Activated T-helper 1 cell treated with anti-CD3 and anti-CD28 coated beads, Interleukin-12 subunit alpha, Interleukin-12 subunit beta, Interleukin-2, Interleukin-4 antibody, amounts not matched to agents 30 ng/mL and 10 ng/mL and 1 ng/mL, durations not matched to agents 14 hours and 24 hours and 36 hours (primary cell): ENCODE results near the gene NUDCD3. TPM values are rescaled to one million over a fixed set of nuclear protein-coding genes. Genes with fewer than 3 reads are reported as not detected.

ENCODE experiments used
- DNase-seq: peaks from one replicate; pipeline ENCODE4 v3.0.0; 2021; ENCODE audit warnings: low spot score
- H3K27ac Mint-ChIP-seq: one replicate; pipeline ENCODE4 v1.8.0; 2021; ENCODE audit warnings: mild to moderate bottlenecking, mixed read lengths
- H3K27me3 Mint-ChIP-seq: one replicate; pipeline ENCODE4 v1.8.0; 2022; ENCODE audit warnings: mild to moderate bottlenecking, moderate library complexity, mixed read lengths; ENCODE audit not compliant: insufficient read depth
- H3K36me3 Mint-ChIP-seq: one replicate; pipeline ENCODE4 v1.8.0; 2021; ENCODE audit warnings: low read depth, mixed read lengths
- H3K4me1 Mint-ChIP-seq: one replicate; pipeline ENCODE4 v1.8.0; 2021; ENCODE audit warnings: low read depth, mixed read lengths
- H3K4me3 Mint-ChIP-seq: one replicate; pipeline ENCODE4 v1.8.0; 2021; ENCODE audit warnings: mild to moderate bottlenecking, moderate library complexity, mixed read lengths
- H3K9me3 Mint-ChIP-seq: one replicate; pipeline ENCODE4 v1.8.0; 2021; ENCODE audit warnings: mixed read lengths
- intact Hi-C: fragments of 100-400 bp; cut with micrococcal nuclease; formaldehyde crosslinking; loops from one replicate; pipeline ENCODE4 v1.15.1; 2024
- total RNA-seq: library from RNA; stranded (reverse); gene quantifications from 2 replicates; pipeline ENCODE4 v1.2.3, GENCODE V29; 2022

Gene NUDCD3
- total RNA-seq, 1 donor from 2014 or later, result 83.1 TPM

- Mint-ChIP-seq H3K27ac (no peak overlapping the region), H3K4me3 (no peak overlapping the region), H3K9me3 (no peaks in the 10 kb centered on the region), H3K27me3 (no peaks in the 10 kb centered on the region), H3K36me3 (peaks cover 17% of the 10 kb centered on the region), H3K4me1 (no peaks in the 10 kb centered on the region)
- intact Hi-C loops, result no loop called here
- DNase-seq, result no peak
Observed at GRCh38 chr7:44385434-44386138, 104.9 kb downstream of the NUDCD3 start.

- no peak overlapping the region for H3K4me3 Mint-ChIP-seq
- H3K9me3 Mint-ChIP-seq, result no peaks in the 10 kb centered on the region
- H3K27ac Mint-ChIP-seq, result no peak overlapping the region
- no peaks in the 10 kb centered on the region for H3K4me1 Mint-ChIP-seq
- H3K36me3 Mint-ChIP-seq, result peaks cover 14% of the 10 kb centered on the region
- DNase-seq, result no peak
- H3K27me3 Mint-ChIP-seq, result no peaks in the 10 kb centered on the region
- intact Hi-C loops, result no loop called here
Observed at GRCh38 chr7:44384586-44385433, 105.6 kb downstream of the NUDCD3 start.

GRCh38 chr7:44383566-44383965 lies 106.9 kb downstream of the NUDCD3 start:
- Mint-ChIP-seq H3K9me3 (no peaks in the 10 kb centered on the region), H3K4me1 (no peaks in the 10 kb centered on the region), H3K27ac (no peak overlapping the region), H3K4me3 (no peak overlapping the region), H3K36me3 (peaks cover 12% of the 10 kb centered on the region), H3K27me3 (no peaks in the 10 kb centered on the region)
- DNase-seq, result no peak
- intact Hi-C loops, result no loop called here

- Mint-ChIP-seq H3K4me3 (no peak overlapping the region), H3K36me3 (peaks cover 8% of the 10 kb centered on the region), H3K9me3 (no peaks in the 10 kb centered on the region), H3K27ac (no peak overlapping the region), H3K4me1 (no peaks in the 10 kb centered on the region), H3K27me3 (no peaks in the 10 kb centered on the region)
- intact Hi-C loops, result no loop called here
- DNase-seq, result no peak
Observed at GRCh38 chr7:44382459-44383265, 107.8 kb downstream of the NUDCD3 start.

GRCh38 chr7:44381494-44382220 lies 108.8 kb downstream of the NUDCD3 start:
- Mint-ChIP-seq H3K27me3 (no peaks in the 10 kb centered on the region), H3K4me1 (no peaks in the 10 kb centered on the region), H3K9me3 (no peaks in the 10 kb centered on the region), H3K27ac (no peak overlapping the region), H3K4me3 (no peak overlapping the region), H3K36me3 (peaks cover 8% of the 10 kb centered on the region)
- DNase-seq, result no peak
- intact Hi-C loops, result no loop called here

GRCh38 chr7:44380831-44381493 lies 109.5 kb downstream of the NUDCD3 start:
- Mint-ChIP-seq H3K27ac (no peak overlapping the region), H3K9me3 (no peaks in the 10 kb centered on the region), H3K4me1 (no peaks in the 10 kb centered on the region), H3K27me3 (no peaks in the 10 kb centered on the region), H3K36me3 (peaks cover 5% of the 10 kb centered on the region), H3K4me3 (no peak overlapping the region)
- intact Hi-C loops, result no loop called here
- no peak for DNase-seq

- no peak overlapping the region for H3K4me3 Mint-ChIP-seq
- no peak for DNase-seq
- H3K9me3 Mint-ChIP-seq, result no peaks in the 10 kb centered on the region
- H3K4me1 Mint-ChIP-seq, result no peaks in the 10 kb centered on the region
- intact Hi-C loops, result no loop called here
- peaks cover 4% of the 10 kb centered on the region for H3K36me3 Mint-ChIP-seq
- no peaks in the 10 kb centered on the region for H3K27me3 Mint-ChIP-seq
- no peak overlapping the region for H3K27ac Mint-ChIP-seq
Observed at GRCh38 chr7:44380189-44380830, 110.1 kb downstream of the NUDCD3 start.

- no peak overlapping the region for H3K4me3 Mint-ChIP-seq
- H3K4me1 Mint-ChIP-seq, result no peaks in the 10 kb centered on the region
- no peaks in the 10 kb centered on the region for H3K27me3 Mint-ChIP-seq
- DNase-seq, result no peak
- H3K36me3 Mint-ChIP-seq, result no peaks in the 10 kb centered on the region
- no peak overlapping the region for H3K27ac Mint-ChIP-seq
- H3K9me3 Mint-ChIP-seq, result no peaks in the 10 kb centered on the region
- intact Hi-C loops, result loop anchor here (5.0 kb wide), 1 partner anchor 98 kb away; no protein-coding TSS in a partner anchor
Observed at GRCh38 chr7:44379366-44380188, 110.9 kb downstream of the NUDCD3 start.

- no peaks in the 10 kb centered on the region for H3K27me3 Mint-ChIP-seq
- H3K4me1 Mint-ChIP-seq, result no peaks in the 10 kb centered on the region
- intact Hi-C loops, result loop anchor here (5.0 kb wide), 1 partner anchor 99 kb away; no protein-coding TSS in a partner anchor
- no peaks in the 10 kb centered on the region for H3K9me3 Mint-ChIP-seq
- H3K27ac Mint-ChIP-seq, result no peak overlapping the region
- no peaks in the 10 kb centered on the region for H3K36me3 Mint-ChIP-seq
- DNase-seq, result no peak
- H3K4me3 Mint-ChIP-seq, result no peak overlapping the region
Observed at GRCh38 chr7:44378744-44379143, 111.7 kb downstream of the NUDCD3 start.

GRCh38 chr7:44377681-44378421 lies 112.6 kb downstream of the NUDCD3 start:
- no peak for DNase-seq
- no peaks in the 10 kb centered on the region for H3K36me3 Mint-ChIP-seq
- no peak overlapping the region for H3K4me3 Mint-ChIP-seq
- no peak overlapping the region for H3K27ac Mint-ChIP-seq
- H3K9me3 Mint-ChIP-seq, result no peaks in the 10 kb centered on the region
- intact Hi-C loops, result loop anchor here (5.0 kb wide), 1 partner anchor 99 kb away; no protein-coding TSS in a partner anchor
- no peaks in the 10 kb centered on the region for H3K27me3 Mint-ChIP-seq
- no peaks in the 10 kb centered on the region for H3K4me1 Mint-ChIP-seq
